HepG2 (cell line): Measurements from ENCODE around the gene HAGHL. TPM values are rescaled to one million over a fixed set of nuclear protein-coding genes. Genes with fewer than 3 reads are reported as not detected.

ENCODE experiments used
- CCAR2 ChIP-seq: fragments of 200-400 bp; formaldehyde crosslinking; optimal IDR thresholded peaks from 2 replicates; pipeline ENCODE3; 2018; ENCODE audit warnings: low read depth, mild to moderate bottlenecking, low read length, moderate library complexity
- CTCF ChIP-seq: sonication (generic); formaldehyde crosslinking; IDR thresholded peaks from 2 replicates; pipeline ENCODE4 v1.5.0; 2020; ENCODE audit warnings: mild to moderate bottlenecking, missing genetic modification reagents, moderate library complexity
- HNRNPLL ChIP-seq: fragments of 200-400 bp; formaldehyde crosslinking; IDR thresholded peaks from 2 replicates; pipeline ENCODE4 v1.6.1; 2017; ENCODE audit warnings: mild to moderate bottlenecking, low read depth, low read length; ENCODE audit not compliant: poor library complexity, severe bottlenecking
- HOMEZ ChIP-seq: IDR thresholded peaks from 2 replicates; pipeline ENCODE4 v1.6.1; 2016; ENCODE audit warnings: low read depth
- PATZ1 ChIP-seq: sonication (generic); formaldehyde crosslinking; IDR thresholded peaks from 2 replicates; pipeline ENCODE4 v1.4.0; 2020; ENCODE audit warnings: missing genetic modification reagents
- PCBP1 ChIP-seq: fragments of 200-400 bp; formaldehyde crosslinking; IDR thresholded peaks from 2 replicates; pipeline ENCODE4 v1.6.1; 2017; ENCODE audit warnings: mild to moderate bottlenecking, low read depth, low read length, borderline replicate concordance
- RBFOX2 ChIP-seq: fragments of 200-400 bp; formaldehyde crosslinking; IDR thresholded peaks from 2 replicates; pipeline ENCODE4 v1.6.1; 2017; ENCODE audit warnings: low read depth, mild to moderate bottlenecking, low read length
- RFXANK ChIP-seq: IDR thresholded peaks from 2 replicates; pipeline ENCODE4 v1.6.1; 2016
- ZNF879 ChIP-seq: sonication (generic); formaldehyde crosslinking; IDR thresholded peaks from 2 replicates; pipeline ENCODE4 v1.8.1; 2023; ENCODE audit warnings: missing genetic modification reagents
- polyA plus RNA-seq, 8 experiments: library from polyadenylated mRNA; depleted of rRNA in 3 of 8; stranded (reverse) in 7 of 8; unstranded in 1 of 8; fragments of >200 nt; fragmentation: Illumina TruSeq in 4 of 8; extraction: Trizol in 4 of 8; gene quantifications; 2 replicates each; pipeline versions ENCODE4 v1.2.1 to v1.2.3, GENCODE V29; 2011 to 2016; ENCODE audit warnings: low read depth in 4 of 8, missing spikeins in 1 of 8, mixed read lengths in 1 of 8; ENCODE audit not compliant: insufficient read depth in 1 of 8
- total RNA-seq, 5 experiments: library from RNA; depleted of rRNA; stranded (reverse); fragments of >200 nt; fragmentation: Illumina TruSeq; extraction: Trizol; gene quantifications; 2 replicates each; pipeline ENCODE4 v1.2.3, GENCODE V29; 2016; ENCODE audit warnings: low read depth in 1 of 5
- TF ChIP-seq, protein P1 (sequence below): sonication (generic); formaldehyde crosslinking; IDR thresholded peaks from 2 replicates; pipeline ENCODE4 v1.5.1; 2020; ENCODE audit warnings: mild to moderate bottlenecking, missing genetic modification reagents, moderate library complexity

The HAGHL gene
- total and polyA plus RNA-seq, 2 of the 13 experiments (the other 11 are each of a cell fraction or from before 2014, with no cell fraction given) = 3.4 to 8.4 TPM

- TF ChIP-seq, protein P1, sequence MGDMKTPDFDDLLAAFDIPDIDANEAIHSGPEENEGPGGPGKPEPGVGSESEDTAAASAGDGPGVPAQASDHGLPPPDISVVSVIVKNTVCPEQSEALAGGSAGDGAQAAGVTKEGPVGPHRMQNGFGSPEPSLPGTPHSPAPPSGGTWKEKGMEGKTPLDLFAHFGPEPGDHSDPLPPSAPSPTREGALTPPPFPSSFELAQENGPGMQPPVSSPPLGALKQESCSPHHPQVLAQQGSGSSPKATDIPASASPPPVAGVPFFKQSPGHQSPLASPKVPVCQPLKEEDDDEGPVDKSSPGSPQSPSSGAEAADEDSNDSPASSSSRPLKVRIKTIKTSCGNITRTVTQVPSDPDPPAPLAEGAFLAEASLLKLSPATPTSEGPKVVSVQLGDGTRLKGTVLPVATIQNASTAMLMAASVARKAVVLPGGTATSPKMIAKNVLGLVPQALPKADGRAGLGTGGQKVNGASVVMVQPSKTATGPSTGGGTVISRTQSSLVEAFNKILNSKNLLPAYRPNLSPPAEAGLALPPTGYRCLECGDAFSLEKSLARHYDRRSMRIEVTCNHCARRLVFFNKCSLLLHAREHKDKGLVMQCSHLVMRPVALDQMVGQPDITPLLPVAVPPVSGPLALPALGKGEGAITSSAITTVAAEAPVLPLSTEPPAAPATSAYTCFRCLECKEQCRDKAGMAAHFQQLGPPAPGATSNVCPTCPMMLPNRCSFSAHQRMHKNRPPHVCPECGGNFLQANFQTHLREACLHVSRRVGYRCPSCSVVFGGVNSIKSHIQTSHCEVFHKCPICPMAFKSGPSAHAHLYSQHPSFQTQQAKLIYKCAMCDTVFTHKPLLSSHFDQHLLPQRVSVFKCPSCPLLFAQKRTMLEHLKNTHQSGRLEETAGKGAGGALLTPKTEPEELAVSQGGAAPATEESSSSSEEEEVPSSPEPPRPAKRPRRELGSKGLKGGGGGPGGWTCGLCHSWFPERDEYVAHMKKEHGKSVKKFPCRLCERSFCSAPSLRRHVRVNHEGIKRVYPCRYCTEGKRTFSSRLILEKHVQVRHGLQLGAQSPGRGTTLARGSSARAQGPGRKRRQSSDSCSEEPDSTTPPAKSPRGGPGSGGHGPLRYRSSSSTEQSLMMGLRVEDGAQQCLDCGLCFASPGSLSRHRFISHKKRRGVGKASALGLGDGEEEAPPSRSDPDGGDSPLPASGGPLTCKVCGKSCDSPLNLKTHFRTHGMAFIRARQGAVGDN (CRISPR knock-in tag) = peak; percentile 48
- TF ChIP-seq ZNF879 (CRISPR knock-in tag) (no peak), PATZ1 (CRISPR knock-in tag) (0 out of 2 replicates have a peak, but pooled peaks have one; percentile 30), CCAR2 (no peak), RBFOX2 (0 out of 2 replicates have a peak, but pooled peaks have one; percentile 35), PCBP1 (0 out of 2 replicates have a peak, but pooled peaks have one; percentile 6), RFXANK (CRISPR knock-in tag) (no peak), CTCF (peak; percentile 72), HOMEZ (CRISPR knock-in tag) (no peak), HNRNPLL (peak; percentile 23)
These were observed 6.7 kb downstream of the HAGHL start (continued) for GRCh38 chr16:733382-734207.
